K562 (cell line): ENCODE measurements around the gene HHATL. TPM values are rescaled to one million over a fixed set of nuclear protein-coding genes. Genes with fewer than 3 reads are reported as not detected.

Experiments
- ATAC-seq: fragments of 200-7000 bp; cut with Tn5 transposase; 3 replicates; pipeline ENCODE4 v1.9.1; 2020; ENCODE audit warnings: moderate library complexity
- BruUV-seq: library from RNA; stranded (reverse); fragments of 400-500 nt; replicated peaks from 2 replicates; lab custom pipeline; 2021; lab: Mats Ljungman, UMichigan
- CTCF ChIA-PET: fragments of 300-600 bp; formaldehyde crosslinking; extraction: SDS; loops from one replicate; lab custom pipeline; 2021; ENCODE audit warnings: low intra/inter-chr PET ratio; lab: Yijun Ruan, JAX
- POLR2A ChIA-PET: fragments of 300-600, 350-650 bp; sonication (Branson Sonifier 250); formaldehyde crosslinking; extraction: SDS; loops from one replicate; lab custom pipeline; 2021; ENCODE audit warnings: antibody characterized with exemption, inconsistent platforms; lab: Yijun Ruan, JAX
- DNase-seq, 4 experiments: peaks; one replicate each; pipeline versions ENCODE4 v3.0.0 to v3.0.0-alpha.2; 2011 to 2018; ENCODE audit warnings: low spot score in 3 of 4, mixed read lengths in 3 of 4; ENCODE audit errors: extremely low read depth in 1 of 4
- FAIRE-seq: peaks from 2 replicates; lab custom pipeline; 2011; peaks lifted over from hg19 to GRCh38; lab: Jason Lieb, UNC
- H2AFZ ChIP-seq: 2 replicates; pipeline ENCODE4 v1.6.0; 2011; ENCODE audit warnings: low read depth, low read length, control low read depth, inconsistent platforms
- H3K27ac ChIP-seq: fragments of 200-600 bp; 3 replicates; pipeline ENCODE4 v1.8.0; 2011; ENCODE audit warnings: low read depth, mild to moderate bottlenecking, control low read depth, inconsistent platforms, low read length, moderate library complexity, mixed read lengths; ENCODE audit errors: extremely low read depth
- H3K27me3 ChIP-seq, 2 experiments: fragments of 300-600 bp in 1 of 2; 2 replicates in 1 of 2; 3 replicates in 1 of 2; pipeline versions ENCODE4 v1.6.0 to v1.8.0; 2011; ENCODE audit warnings: inconsistent platforms in 2 of 2, low read length in 2 of 2, mild to moderate bottlenecking in 1 of 2, mixed read lengths in 1 of 2, moderate library complexity in 1 of 2; ENCODE audit not compliant: control insufficient read depth in 2 of 2, insufficient read depth in 2 of 2
- H3K36me3 ChIP-seq: fragments of 300-600 bp; 3 replicates; pipeline ENCODE4 v1.8.0; 2011; ENCODE audit warnings: mild to moderate bottlenecking, low read length, inconsistent platforms; ENCODE audit not compliant: control insufficient read depth, insufficient read depth
- H3K4me1 ChIP-seq, 2 experiments: fragments of 200-600 bp in 1 of 2; replicated peaks in 1 of 2; 2 replicates in 1 of 2; 3 replicates in 1 of 2; pipeline versions ENCODE4 v1.5.1 to v1.8.0; 2011; ENCODE audit warnings: inconsistent platforms in 2 of 2, low read length in 2 of 2, mild to moderate bottlenecking in 1 of 2, mixed read lengths in 1 of 2, moderate library complexity in 1 of 2; ENCODE audit not compliant: control insufficient read depth in 2 of 2, insufficient read depth in 2 of 2
- H3K4me2 ChIP-seq: 2 replicates; pipeline ENCODE4 v1.6.1; 2011; ENCODE audit warnings: low read length, control low read depth, inconsistent platforms, mixed read lengths; ENCODE audit not compliant: insufficient read depth
- H3K4me3 ChIP-seq: fragments of 200-600 bp; sonication (generic), shearing (Covaris generic); 2 replicates; pipeline ENCODE4 v1.5.1; 2016; ENCODE audit warnings: control low read depth, inconsistent platforms
- H3K79me2 ChIP-seq: fragments of 200-600 bp; 3 replicates; pipeline ENCODE4 v1.8.0; 2011; ENCODE audit warnings: low read length, inconsistent platforms; ENCODE audit not compliant: control insufficient read depth, insufficient read depth
- H3K9ac ChIP-seq, 2 experiments: 2 replicates each; pipeline versions ENCODE4 v1.6.0 to v1.6.1; 2011; ENCODE audit warnings: low read depth in 2 of 2, low read length in 2 of 2, control low read depth in 1 of 2, inconsistent platforms in 1 of 2, mild to moderate bottlenecking in 1 of 2, mixed read lengths in 1 of 2; ENCODE audit not compliant: insufficient read depth in 1 of 2
- H3K9me1 ChIP-seq: one replicate; pipeline ENCODE4 v1.6.0; 2011; ENCODE audit warnings: inconsistent platforms, mild to moderate bottlenecking, low read length, moderate library complexity; ENCODE audit not compliant: control insufficient read depth, insufficient read depth
- H3K9me3 ChIP-seq: replicated peaks from 2 replicates; pipeline ENCODE4 v1.5.1; 2011; ENCODE audit warnings: low read depth, low read length, inconsistent platforms; ENCODE audit not compliant: control insufficient read depth, insufficient read depth
- H4K20me1 ChIP-seq: replicated peaks from 2 replicates; pipeline ENCODE4 v1.6.1; 2011; ENCODE audit warnings: low read length, inconsistent platforms, mixed read lengths; ENCODE audit not compliant: control insufficient read depth, insufficient read depth
- PKNOX1 ChIP-seq: fragments of 450-650 bp; IDR thresholded peaks from 2 replicates; pipeline ENCODE4 v1.6.1; 2016
- SLC30A9 ChIP-seq: fragments of 250-450 bp; sonication (Bioruptor Pico); IDR thresholded peaks from 2 replicates; pipeline ENCODE4 v1.8.0; 2022; ENCODE audit warnings: mild to moderate bottlenecking, moderate library complexity
- ZNF263 ChIP-seq: sonication (generic); formaldehyde crosslinking; IDR thresholded peaks from 2 replicates; pipeline ENCODE4 v1.8.0; 2022; ENCODE audit warnings: mild to moderate bottlenecking, missing genetic modification reagents, borderline replicate concordance
- WGBS: fragments of 100-300 bp; shearing (Covaris generic); methylation state at CpG from one replicate; pipeline ENCODE4 v1.1.6; 2016; ENCODE audit warnings: low coverage, mixed read lengths; ENCODE audit not compliant: insufficient coverage; ENCODE audit errors: missing lambda C conversion rate; 5-methylcytosine and 5-hydroxymethylcytosine counted together
- in situ Hi-C: fragments of 300-500 bp; cut with MboI; formaldehyde crosslinking; loops from 4 replicates; pipeline ENCODE4 v1.15.0; 2018; ENCODE audit warnings: inconsistent platforms, mixed read lengths
- intact Hi-C: fragments of 100-400 bp; cut with micrococcal nuclease; formaldehyde crosslinking; loops from 2 replicates; pipeline ENCODE4 v1.14.2; 2022
- polyA plus RNA-seq, 8 experiments: library from polyadenylated mRNA; depleted of rRNA in 4 of 8; stranded (reverse) in 5 of 8; unstranded in 3 of 8; fragments of >200 nt; fragmentation: Nextera tagmentation in 2 of 8; fragmentation: Illumina TruSeq in 1 of 8; extraction: Ambion mirVana in 2 of 8; extraction: Trizol in 1 of 8; gene quantifications; 2 replicates each; pipeline versions ENCODE4 v1.2.1 to v1.2.3, GENCODE V29; 2011 to 2014; ENCODE audit warnings: inconsistent platforms in 1 of 8, missing spikeins in 1 of 8
- total RNA-seq, 7 experiments: library from RNA; depleted of rRNA in 6 of 7; stranded (reverse); fragments of >200 nt in 6 of 7; fragmentation: Illumina TruSeq in 2 of 7; extraction: Trizol in 2 of 7; gene quantifications; 2 replicates each; pipeline versions ENCODE4 v1.2.1 to v1.2.3, GENCODE V29; 2011 to 2021; ENCODE audit warnings: low replicate concordance in 1 of 7

Gene HHATL
- total and polyA plus RNA-seq, 9 of the 15 experiments (the other 6 are each of a cell fraction or from before 2014, with no cell fraction given): not detected

- ChIA-PET CTCF (interaction anchor here (0.6 kb wide), 1 partner anchor 120 kb away, joined by 4 read pairs; no protein-coding TSS in a partner anchor), POLR2A (interaction anchor here (0.6 to 1.9 kb wide), 3 partner anchors 10 to 572 kb away, joined by 3 to 4 read pairs (median 3); no protein-coding TSS in a partner anchor)
- Histone ChIP-seq H2AFZ (no peak overlapping the region), H3K79me2 (no peaks in the 10 kb centered on the region), H3K36me3 (peaks cover 5% of the 10 kb centered on the region; the same call in 1 of the 3 replicates), H3K9ac (peak overlapping the region in 1 of 2 experiments; percentile 33; a peak in 1 of 4 replicates), H3K4me1 (peaks cover 3 to 36% of the 10 kb centered on the region in 2 experiments; a peak in 4 of 5 replicates), H3K9me3 (no peaks in the 10 kb centered on the region), H3K9me1 (no peaks in the 10 kb centered on the region), H3K4me3 (no peak overlapping the region), H3K4me2 (no peak overlapping the region), H3K27ac (no peak overlapping the region)
- WGBS: 70% methylated on average over 21 of the region's 25 CpGs
- BruUV-seq: no TSS peak
- DNase-seq: no peak
- intact Hi-C loops: loop anchor here (2.0 kb wide), 1 partner anchor 171 kb away; no protein-coding TSS in a partner anchor
- FAIRE-seq: no peak
- TF ChIP-seq PKNOX1: no peak
- TF ChIP-seq SLC30A9: no peak
- TF ChIP-seq ZNF263 (CRISPR knock-in tag): peak; percentile 12; the same call in 1 of the 2 replicates
- TF ChIP-seq, all 486 proteins: peak for 1
- in situ Hi-C loops: no loop called here
- Histone ChIP-seq H3K27me3 (no peaks in the 10 kb centered on the region), H4K20me1 (peaks cover 6% of the 10 kb centered on the region; the same call in 1 of the 2 replicates)
- no peak for ATAC-seq
Observed at GRCh38 chr3:42659451-42660130, 43.0 kb downstream of the HHATL start.
